A549 (cell line): Measurements from ENCODE around the gene ABI3BP.

Source experiments
- POLR2A ChIP-seq: IDR thresholded peaks from 2 replicates; pipeline ENCODE4 v1.6.1; 2012; ENCODE audit warnings: mild to moderate bottlenecking, low read length
- POLR2AphosphoS2 ChIP-seq: conservative IDR thresholded peaks from 2 replicates; pipeline ENCODE4 v1.6.1; 2012; ENCODE audit warnings: low read length, improper control_type of control experiment, inconsistent platforms
- TF ChIP-seq, protein P1 (sequence below): fragments of >200 bp; sonication (Bioruptor Twin); formaldehyde crosslinking; IDR thresholded peaks from 3 replicates; pipeline ENCODE4 v1.5.1; 2016
- TF ChIP-seq, protein P2 (sequence below): fragments of 150-350 bp; IDR thresholded peaks from 2 replicates; pipeline ENCODE4 v1.6.1; 2014; ENCODE audit warnings: low read depth, mild to moderate bottlenecking, low read length
- TF ChIP-seq, protein P3 (sequence below): fragments of 250-450 bp; sonication (Bioruptor Pico); IDR thresholded peaks from 2 replicates; pipeline ENCODE4 v1.5.0; 2021; ENCODE audit warnings: mild to moderate bottlenecking, moderate library complexity, borderline replicate concordance
- TF ChIP-seq, protein P4 (sequence below): fragments of >200 bp; sonication (Bioruptor Twin); formaldehyde crosslinking; IDR thresholded peaks from 2 replicates; pipeline ENCODE4 v1.6.1; 2016
- TF ChIP-seq, protein P5 (sequence below): IDR thresholded peaks from 2 replicates; pipeline ENCODE4 v1.6.1; 2012; ENCODE audit warnings: low read depth, borderline replicate concordance

DNA sequence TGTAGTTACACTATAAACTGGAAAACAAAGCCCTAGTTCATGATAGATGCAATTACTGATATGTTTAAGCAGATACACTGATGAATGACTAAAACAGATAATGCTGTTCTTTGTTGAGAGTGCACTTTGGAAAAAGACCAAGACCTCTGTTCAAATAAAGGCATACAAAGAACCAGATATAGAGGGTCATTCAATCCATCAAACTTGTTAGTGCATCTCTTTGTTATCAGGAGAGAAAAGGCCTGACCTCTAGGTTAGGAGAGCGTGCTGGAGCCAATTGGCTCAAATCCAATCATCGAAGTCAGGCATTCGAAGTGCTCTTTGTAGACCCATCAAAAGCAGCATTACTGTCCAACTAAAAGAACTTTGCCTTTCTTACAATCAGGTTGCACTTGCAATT is 159.7 kb downstream of the ABI3BP start:
- TF ChIP-seq, protein P1, sequence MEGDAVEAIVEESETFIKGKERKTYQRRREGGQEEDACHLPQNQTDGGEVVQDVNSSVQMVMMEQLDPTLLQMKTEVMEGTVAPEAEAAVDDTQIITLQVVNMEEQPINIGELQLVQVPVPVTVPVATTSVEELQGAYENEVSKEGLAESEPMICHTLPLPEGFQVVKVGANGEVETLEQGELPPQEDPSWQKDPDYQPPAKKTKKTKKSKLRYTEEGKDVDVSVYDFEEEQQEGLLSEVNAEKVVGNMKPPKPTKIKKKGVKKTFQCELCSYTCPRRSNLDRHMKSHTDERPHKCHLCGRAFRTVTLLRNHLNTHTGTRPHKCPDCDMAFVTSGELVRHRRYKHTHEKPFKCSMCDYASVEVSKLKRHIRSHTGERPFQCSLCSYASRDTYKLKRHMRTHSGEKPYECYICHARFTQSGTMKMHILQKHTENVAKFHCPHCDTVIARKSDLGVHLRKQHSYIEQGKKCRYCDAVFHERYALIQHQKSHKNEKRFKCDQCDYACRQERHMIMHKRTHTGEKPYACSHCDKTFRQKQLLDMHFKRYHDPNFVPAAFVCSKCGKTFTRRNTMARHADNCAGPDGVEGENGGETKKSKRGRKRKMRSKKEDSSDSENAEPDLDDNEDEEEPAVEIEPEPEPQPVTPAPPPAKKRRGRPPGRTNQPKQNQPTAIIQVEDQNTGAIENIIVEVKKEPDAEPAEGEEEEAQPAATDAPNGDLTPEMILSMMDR: no peak
- TF ChIP-seq POLR2AphosphoS2 (no peak), POLR2A (no peak)
- TF ChIP-seq, protein P2, sequence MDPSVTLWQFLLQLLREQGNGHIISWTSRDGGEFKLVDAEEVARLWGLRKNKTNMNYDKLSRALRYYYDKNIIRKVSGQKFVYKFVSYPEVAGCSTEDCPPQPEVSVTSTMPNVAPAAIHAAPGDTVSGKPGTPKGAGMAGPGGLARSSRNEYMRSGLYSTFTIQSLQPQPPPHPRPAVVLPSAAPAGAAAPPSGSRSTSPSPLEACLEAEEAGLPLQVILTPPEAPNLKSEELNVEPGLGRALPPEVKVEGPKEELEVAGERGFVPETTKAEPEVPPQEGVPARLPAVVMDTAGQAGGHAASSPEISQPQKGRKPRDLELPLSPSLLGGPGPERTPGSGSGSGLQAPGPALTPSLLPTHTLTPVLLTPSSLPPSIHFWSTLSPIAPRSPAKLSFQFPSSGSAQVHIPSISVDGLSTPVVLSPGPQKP: no peak
- TF ChIP-seq, protein P3, sequence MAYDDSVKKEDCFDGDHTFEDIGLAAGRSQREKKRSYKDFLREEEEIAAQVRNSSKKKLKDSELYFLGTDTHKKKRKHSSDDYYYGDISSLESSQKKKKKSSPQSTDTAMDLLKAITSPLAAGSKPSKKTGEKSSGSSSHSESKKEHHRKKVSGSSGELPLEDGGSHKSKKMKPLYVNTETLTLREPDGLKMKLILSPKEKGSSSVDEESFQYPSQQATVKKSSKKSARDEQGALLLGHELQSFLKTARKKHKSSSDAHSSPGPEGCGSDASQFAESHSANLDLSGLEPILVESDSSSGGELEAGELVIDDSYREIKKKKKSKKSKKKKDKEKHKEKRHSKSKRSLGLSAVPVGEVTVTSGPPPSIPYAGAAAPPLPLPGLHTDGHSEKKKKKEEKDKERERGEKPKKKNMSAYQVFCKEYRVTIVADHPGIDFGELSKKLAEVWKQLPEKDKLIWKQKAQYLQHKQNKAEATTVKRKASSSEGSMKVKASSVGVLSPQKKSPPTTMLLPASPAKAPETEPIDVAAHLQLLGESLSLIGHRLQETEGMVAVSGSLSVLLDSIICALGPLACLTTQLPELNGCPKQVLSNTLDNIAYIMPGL (CRISPR knock-in tag): no peak
- TF ChIP-seq, protein P4, sequence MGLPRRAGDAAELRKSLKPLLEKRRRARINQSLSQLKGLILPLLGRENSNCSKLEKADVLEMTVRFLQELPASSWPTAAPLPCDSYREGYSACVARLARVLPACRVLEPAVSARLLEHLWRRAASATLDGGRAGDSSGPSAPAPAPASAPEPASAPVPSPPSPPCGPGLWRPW: no peak
- TF ChIP-seq, protein P5, sequence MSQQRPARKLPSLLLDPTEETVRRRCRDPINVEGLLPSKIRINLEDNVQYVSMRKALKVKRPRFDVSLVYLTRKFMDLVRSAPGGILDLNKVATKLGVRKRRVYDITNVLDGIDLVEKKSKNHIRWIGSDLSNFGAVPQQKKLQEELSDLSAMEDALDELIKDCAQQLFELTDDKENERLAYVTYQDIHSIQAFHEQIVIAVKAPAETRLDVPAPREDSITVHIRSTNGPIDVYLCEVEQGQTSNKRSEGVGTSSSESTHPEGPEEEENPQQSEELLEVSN: no peak
